ENCODE measurements around the gene HSPG2.

The HSPG2 gene

DNA sequence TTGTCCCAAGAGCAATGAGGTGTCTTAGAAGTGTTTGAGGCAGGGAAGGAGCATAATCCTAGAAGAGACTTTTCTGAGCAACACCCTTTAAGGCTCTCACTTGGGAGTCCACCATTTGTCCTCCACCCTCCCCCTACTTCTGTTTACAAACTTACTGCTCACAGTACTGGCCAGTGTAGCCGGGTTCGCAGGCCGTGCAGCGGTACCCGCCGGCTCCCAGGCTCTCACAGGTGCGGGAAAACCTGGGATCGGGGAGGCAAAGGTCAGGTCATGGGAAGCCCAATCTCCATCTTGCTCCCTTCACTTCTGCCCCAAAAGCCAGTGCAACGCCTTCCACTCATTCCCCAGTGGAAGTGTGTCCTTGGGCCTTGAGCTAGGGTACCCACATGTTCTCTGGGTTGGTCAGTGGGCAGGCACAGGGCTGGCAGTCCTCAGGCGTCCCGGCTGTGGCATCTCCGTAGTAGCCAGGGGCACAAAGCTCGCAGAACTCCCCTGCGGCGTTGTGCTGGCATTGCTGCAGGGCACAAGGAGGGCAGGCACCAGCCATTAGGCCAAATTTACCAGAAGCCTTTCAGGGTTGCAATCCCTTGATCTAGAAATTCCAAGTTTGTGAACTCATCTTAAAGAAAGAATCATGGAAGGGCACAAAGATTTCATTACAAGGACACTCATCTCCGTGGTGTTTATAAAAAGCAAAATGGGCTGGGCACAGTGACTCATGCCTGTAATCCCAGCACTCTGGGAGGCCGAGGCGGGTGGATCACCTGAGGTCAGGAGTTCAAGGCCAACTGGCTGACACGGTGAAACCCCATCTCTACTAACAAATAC, 75.3 kb downstream of the HSPG2 start:
- no peak for TF ChIP-seq CTCF (IDR thresholded peaks at IDR 0.05; ENCODE audit: insufficient read depth, low read length, missing control alignments)
- H3K4me3 ChIP-seq (ENCODE audit: low read depth, low read length): no peak overlapping the region
- DNase-seq (ENCODE audit: low read depth, low spot score): peak; percentile 33
- ChIA-PET POLR2A (interaction anchor here (0.9 kb wide), 1 partner anchor 80 kb away, joined by 3 read pairs; no protein-coding TSS in a partner anchor), CTCF (interaction anchor here (0.7 to 1.3 kb wide), 2 partner anchors 101 to 102 kb away, joined by 3 read pairs; no protein-coding TSS in a partner anchor)

DNA sequence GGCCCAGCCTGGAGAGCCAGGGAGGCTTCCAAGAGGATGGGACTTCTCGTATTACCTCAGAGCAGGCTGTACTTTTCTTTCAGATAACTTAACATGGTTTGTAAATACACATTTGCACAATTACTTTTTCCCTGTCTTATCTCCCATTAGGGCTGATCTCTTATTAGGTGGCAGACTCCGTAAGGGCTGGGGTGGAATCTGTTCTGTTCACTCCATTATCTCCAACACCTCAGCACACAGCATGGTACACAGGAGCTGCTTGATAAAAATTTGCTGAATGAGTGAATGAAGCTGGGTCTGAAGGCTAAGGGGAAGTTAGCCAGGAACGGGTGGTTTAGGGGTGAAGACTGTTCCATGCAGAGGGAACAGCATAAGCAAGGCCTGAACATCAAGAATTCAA, 76.1 kb downstream of the HSPG2 start:
- no peak for TF ChIP-seq CTCF (IDR thresholded peaks at IDR 0.05; ENCODE audit: insufficient read depth, low read length, missing control alignments)
- no peak for DNase-seq (ENCODE audit: low read depth, low spot score)
- ChIA-PET CTCF (no interaction called here), POLR2A (no interaction called here)
- H3K4me3 ChIP-seq (ENCODE audit: low read depth, low read length): no peak overlapping the region

DNA sequence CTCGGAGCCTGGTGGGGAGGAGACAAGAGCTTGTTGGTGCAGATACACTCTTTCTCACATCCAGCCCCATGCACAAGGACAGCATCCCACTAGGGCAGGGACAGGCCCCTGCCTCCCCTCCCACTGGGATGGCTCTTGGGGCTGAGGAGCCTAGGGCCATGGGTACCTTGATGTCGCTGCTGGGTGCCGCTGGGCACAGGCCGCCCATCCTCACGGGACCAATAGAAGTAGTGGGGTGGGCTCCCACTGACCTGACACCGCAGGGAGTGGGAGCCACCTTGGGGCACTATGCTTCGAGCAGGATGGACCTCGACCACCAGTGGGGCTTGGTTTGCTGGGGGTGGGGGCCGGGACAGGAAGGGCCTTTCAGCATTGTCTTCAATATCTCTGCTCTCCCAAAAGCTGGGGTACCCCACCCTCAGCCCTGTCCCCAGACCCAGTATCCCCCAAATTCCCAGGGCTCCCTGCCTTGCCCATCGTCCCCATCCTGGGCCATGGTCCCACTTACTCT, 77.4 kb downstream of the HSPG2 start:
- no peak for TF ChIP-seq CTCF (IDR thresholded peaks at IDR 0.05; ENCODE audit: insufficient read depth, low read length, missing control alignments)
- no peak for DNase-seq (ENCODE audit: low read depth, low spot score)
- ChIA-PET POLR2A (no interaction called here), CTCF (interaction anchor here (0.6 to 1.2 kb wide), 3 partner anchors 11 to 103 kb away, joined by 3 to 5 read pairs (median 3); no protein-coding TSS in a partner anchor)
- H3K4me3 ChIP-seq (ENCODE audit: low read depth, low read length): no peak overlapping the region

DNA sequence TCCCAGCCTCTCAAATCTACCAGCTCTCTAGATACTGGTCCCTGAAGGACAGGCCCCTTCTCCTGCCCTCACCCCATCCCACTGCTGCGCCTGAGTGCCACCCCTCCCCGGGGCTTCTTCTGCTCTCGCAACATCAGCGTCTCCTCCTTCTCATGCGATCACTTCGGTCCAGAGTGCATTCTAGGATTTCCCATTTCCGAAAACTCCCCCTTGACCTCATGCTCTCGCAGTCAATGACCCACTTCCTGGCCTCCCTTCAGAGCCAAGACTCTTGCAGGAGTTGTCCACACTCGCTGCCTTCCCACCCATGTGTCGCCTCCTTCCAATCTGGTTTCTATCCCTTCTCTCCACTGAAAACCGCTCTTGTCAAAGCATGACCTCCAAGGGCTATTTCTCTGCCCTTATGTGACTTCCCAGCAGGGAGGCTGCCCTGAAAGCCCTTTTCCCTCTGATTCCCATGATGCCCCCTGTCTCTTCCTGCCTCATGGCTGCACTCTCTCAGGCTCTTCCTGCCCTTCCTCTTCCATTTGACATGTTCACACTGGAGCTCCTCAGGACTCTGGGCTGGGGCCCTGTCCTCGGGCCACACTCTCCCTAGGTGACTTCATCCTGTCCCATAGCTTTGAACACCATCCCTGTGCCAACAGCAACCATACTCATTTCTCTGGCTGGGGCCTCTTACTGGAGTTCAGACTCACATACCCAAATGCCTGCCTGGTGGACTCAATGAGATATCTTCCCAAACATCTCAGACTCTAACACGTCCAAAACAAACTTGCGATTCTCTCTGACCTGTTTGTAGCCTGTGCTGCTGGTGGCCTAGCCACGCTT, 79.1 kb downstream of the HSPG2 start:
- DNase-seq (ENCODE audit: low read depth, low spot score): no peak
- no peak overlapping the region for H3K4me3 ChIP-seq (ENCODE audit: low read depth, low read length)
- POLR2A ChIA-PET: no interaction called here
- no peak for TF ChIP-seq CTCF (IDR thresholded peaks at IDR 0.05; ENCODE audit: insufficient read depth, low read length, missing control alignments)
- CTCF ChIA-PET: interaction anchor here (1.2 to 2.0 kb wide), 2 partner anchors 11 to 106 kb away, joined by 3 to 9 read pairs; no protein-coding TSS in a partner anchor

DNA sequence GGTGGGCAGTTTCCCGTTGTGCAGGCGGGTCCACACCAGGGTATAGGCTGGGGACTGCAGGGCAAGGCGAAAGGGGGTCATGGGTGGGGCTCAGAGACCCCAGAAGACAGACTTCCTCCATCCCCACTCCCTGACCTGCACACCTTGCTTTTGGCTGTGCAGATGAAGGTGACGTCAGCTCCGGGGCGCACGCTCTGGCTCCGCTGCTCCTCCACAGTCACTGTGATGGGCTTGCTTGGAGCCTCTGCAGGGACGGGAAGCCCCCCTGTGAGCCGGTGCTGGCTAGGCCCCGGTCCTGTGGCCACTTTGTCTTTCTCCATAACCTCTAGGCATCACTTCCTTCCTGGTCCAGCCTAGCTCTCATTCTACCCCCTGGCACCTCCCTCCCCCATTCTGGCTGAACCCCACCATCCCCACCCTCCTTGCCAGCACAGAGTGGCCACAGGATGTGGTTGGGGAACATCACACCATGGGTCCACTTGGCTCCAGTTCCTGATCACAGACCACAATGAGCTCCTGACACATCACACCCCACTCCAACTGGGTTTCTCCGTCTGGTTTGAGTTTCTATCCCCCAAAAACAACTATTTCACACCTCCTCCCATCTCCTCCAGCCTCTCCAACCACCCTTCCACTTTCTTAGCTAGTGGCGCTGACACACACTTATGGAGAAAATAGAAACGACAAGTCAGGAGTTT, 79.8 kb downstream of the HSPG2 start:
- no peak overlapping the region for H3K4me3 ChIP-seq (ENCODE audit: low read depth, low read length)
- DNase-seq (ENCODE audit: low read depth, low spot score): no peak
- ChIA-PET POLR2A (no interaction called here), CTCF (interaction anchor here (1.2 to 2.0 kb wide), 2 partner anchors 12 to 106 kb away, joined by 3 to 9 read pairs; no protein-coding TSS in a partner anchor)
- TF ChIP-seq CTCF (IDR thresholded peaks at IDR 0.05; ENCODE audit: insufficient read depth, low read length, missing control alignments): no peak
